ENCODE measurements around the gene SLC7A6OS.
"Not testable (repeated sequence)": the region's sequence is repeated elsewhere in the genome, so short reads cannot be mapped to it uniquely, and the experiment has no call there.

The SLC7A6OS gene

DNA sequence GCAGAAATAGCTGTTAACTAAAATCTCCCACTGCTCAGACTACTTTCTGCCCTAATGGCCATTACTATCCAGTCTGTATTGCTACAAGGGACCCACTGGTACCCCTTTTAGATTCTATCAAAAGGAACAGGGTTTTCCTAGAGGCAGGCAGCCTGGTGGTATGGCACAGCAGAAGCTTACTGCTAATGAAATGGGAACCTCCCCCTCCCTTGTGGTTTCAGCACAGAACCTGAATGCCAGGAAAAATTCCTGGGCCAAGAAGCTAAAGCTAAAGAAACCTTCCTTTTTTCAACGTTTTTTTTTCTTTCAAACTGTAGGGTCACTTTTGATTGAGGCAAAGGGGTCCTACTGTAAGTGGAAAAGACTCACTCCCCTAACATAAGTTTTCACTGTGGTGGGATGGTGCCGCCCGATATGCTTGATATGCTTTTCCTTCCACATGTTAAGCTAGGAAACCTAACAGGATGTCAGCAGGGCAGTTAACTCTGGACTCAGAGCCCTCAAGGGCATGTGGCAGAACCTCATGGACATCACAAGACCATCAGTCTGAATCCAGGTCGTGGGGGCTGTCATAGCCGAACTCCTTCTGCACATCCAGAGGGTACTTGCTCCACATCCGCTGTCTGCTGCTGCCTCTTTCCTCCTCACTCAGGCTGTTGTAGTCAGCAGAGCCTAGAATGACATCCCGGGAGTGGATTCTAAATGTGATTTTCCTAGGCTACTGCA, 9.8 kb downstream of the SLC7A6OS start:
- ATAC-seq (replicated peaks), result no peak
- no peak overlapping the region for H3K4me3 Mint-ChIP-seq
- no peak for DNase-seq
- H3K27ac Mint-ChIP-seq, result peak overlapping the region; percentile 19 to 54
- H3K36me3 Mint-ChIP-seq (ENCODE audit: insufficient read depth), result peaks cover 80% of the 10 kb centered on the region
- H3K27me3 Mint-ChIP-seq, result no peaks in the 10 kb centered on the region
- peaks cover 3 to 12% of the 10 kb centered on the region in 2 donors for H3K4me1 Mint-ChIP-seq (ENCODE audit: low read depth in 2 of 2)
- H3K9me3 Mint-ChIP-seq, result no peaks in the 10 kb centered on the region

DNA sequence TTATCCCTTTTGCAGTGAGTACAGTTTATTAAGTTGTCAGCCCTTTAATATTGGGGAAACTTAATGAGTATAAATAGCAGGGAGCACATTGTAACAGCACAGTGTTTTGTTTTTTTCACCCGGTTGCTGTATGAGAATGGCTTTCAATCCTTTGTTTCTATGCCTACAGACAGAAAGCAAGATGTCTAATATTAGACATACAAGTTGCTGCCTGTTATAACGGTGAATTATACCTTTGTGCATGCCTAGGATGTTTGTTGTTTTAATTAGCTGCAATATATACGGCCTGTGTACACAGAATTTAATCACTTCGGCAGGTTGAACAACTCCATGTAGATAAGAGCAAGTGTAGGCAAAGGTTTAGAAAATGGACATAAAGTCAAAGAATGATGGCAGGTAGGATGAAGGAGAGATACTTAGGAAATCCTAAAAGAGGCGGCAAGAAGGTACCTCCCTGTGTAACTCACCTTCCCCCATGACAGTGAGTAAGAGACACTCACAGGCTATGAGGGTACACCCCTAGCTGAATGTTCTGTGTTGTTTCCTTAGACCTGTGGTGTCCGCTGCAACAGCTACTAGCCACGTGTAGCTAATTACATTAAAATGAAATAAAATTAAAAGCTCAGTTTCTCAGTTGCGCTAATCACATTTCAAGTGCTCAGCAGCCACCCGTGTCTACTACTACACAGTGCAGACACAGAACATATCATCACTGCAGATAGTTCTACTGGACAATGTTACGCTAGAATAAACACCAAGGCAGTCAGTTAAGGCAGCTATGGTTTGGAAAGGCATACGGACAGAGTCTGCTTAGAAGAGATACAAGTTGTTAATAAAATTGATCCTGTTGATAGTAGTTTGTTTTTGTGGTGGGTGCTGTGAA, 10.9 kb downstream of the SLC7A6OS start:
- ATAC-seq (replicated peaks) (no peak), DNase-seq (no peak)
- no peaks in the 10 kb centered on the region for H3K27me3 Mint-ChIP-seq
- peaks cover 87% of the 10 kb centered on the region for H3K36me3 Mint-ChIP-seq (ENCODE audit: insufficient read depth)
- H3K27ac Mint-ChIP-seq, result peak overlapping the region; percentile 25 to 54
- peaks cover 1 to 5% of the 10 kb centered on the region in 2 donors for H3K4me1 Mint-ChIP-seq (ENCODE audit: low read depth in 2 of 2)
- H3K9me3 Mint-ChIP-seq, result no peaks in the 10 kb centered on the region
- H3K4me3 Mint-ChIP-seq, result no peak overlapping the region

DNA sequence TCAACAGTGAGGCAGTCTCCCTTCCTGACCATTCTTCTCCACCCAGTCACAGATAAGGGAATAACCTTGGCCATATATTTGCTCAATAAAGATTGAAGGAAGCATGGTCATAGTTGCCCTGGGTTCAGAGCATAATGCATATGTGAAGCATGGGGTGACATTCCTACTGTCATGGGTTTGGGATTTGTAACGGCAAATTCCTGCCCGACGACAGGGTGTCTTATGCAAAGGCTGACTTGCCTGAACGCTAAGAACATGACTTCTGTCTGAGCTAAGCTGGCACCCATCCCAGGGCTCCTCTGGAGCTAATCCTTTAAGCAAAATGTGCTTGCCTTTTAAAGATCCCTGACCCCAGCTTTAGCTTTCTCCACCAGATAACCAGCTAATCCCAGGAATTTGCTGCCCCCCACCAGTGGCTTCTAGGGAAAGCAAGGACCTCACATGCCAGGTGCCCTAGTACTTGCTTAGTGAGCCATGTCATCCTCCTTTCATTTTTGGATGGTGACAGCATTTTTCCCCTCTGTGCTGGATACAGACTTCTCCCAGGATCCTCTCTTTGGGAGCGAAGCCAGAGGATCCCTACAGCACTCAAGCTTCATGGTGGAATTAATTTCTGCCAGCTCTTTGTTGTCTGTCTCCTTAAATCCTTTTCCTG, 11.7 kb downstream of the SLC7A6OS start:
- no peak for DNase-seq
- Mint-ChIP-seq H3K27ac (peak overlapping the region; percentile 25 to 68), H3K36me3 (ENCODE audit: insufficient read depth) (peaks cover 86% of the 10 kb centered on the region), H3K4me1 (ENCODE audit: low read depth in 2 of 2) (peaks cover 6 to 9% of the 10 kb centered on the region in 2 donors), H3K9me3 (no peaks in the 10 kb centered on the region), H3K4me3 (no peak overlapping the region), H3K27me3 (no peaks in the 10 kb centered on the region)
- ATAC-seq (replicated peaks), result no peak

DNA sequence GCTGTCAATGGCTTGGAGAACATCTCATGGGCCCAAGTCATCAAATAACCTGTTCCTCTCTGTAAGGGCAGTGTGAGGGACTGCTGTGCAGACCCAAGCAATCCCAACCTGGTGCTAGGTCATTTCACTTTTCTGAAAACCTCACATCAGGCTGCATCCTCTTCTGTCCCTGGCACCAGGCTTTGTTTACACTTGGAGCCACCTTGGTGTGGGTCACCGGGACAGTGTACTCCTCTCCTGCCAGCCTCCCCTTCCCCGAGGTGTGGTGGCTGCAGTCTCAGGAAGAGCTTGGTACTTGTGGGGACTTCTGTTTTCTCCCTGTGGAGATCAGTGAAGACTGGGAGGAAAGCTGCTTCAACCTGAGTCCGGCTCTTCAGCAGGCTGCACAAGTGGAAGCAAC, 12.4 kb downstream of the SLC7A6OS start:
- Mint-ChIP-seq H3K4me1 (ENCODE audit: low read depth in 2 of 2) (peaks cover 10 to 12% of the 10 kb centered on the region in 2 donors), H3K4me3 (no peak overlapping the region), H3K27ac (peak overlapping the region in 1 of 2 donors; percentile 68), H3K27me3 (no peaks in the 10 kb centered on the region), H3K36me3 (ENCODE audit: insufficient read depth) (peaks cover 86% of the 10 kb centered on the region), H3K9me3 (no peaks in the 10 kb centered on the region)
- no peak for ATAC-seq (replicated peaks)
- no peak for DNase-seq

DNA sequence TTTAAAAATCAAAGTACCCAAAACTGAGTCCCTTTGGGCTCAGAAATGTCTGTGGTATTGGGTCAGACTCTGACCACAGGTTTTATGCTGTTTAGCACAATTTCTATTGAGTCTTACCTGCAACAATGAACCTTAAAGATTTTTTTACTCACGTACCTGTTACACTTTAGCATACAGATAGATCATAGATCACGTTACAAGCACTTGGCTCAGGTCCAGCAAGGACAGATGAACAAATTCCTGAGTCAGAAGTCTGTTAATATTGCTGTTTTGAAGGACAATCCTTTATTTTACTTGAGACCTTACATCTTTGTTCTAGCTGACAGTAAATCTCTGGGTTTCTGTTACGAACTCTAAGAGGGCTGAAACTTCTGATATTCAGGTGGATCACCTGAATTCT, 12.8 kb downstream of the SLC7A6OS start:
- H3K36me3 Mint-ChIP-seq (ENCODE audit: insufficient read depth), result peaks cover 86% of the 10 kb centered on the region
- DNase-seq, result no peak

DNA sequence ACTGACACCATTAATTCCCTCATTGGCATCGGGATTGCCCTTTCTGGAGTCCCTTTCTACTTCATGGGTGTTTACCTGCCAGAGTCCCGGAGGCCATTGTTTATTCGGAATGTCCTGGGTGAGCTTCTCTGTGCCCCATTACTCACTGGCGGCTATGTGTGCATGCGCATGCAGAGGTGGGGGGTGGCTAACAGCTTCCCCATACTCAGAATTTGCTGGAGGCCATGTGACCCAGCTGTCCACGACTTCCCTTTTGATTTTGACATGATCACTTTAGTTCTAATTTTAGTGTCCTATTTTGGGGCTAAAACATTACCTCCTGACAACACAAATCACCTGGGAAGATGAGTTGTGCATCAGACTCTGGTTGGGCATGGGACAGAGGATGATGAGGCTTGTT, 14.1 kb downstream of the SLC7A6OS start:
- no peak for DNase-seq
- no peak for ATAC-seq (replicated peaks)
- H3K4me3 Mint-ChIP-seq, result no peak overlapping the region
- H3K36me3 Mint-ChIP-seq (ENCODE audit: insufficient read depth), result peaks cover 86% of the 10 kb centered on the region
- H3K27ac Mint-ChIP-seq, result peak overlapping the region; percentile 62 to 68
- peaks cover 16 to 17% of the 10 kb centered on the region in 2 donors for H3K4me1 Mint-ChIP-seq (ENCODE audit: low read depth in 2 of 2)
- H3K27me3 Mint-ChIP-seq, result no peaks in the 10 kb centered on the region
- H3K9me3 Mint-ChIP-seq, result no peaks in the 10 kb centered on the region

More for the DNA sequence above, 12.8 kb downstream of the SLC7A6OS start:
- peak overlapping the region; percentile 62 to 68 for H3K27ac Mint-ChIP-seq
- H3K9me3 Mint-ChIP-seq, result no peaks in the 10 kb centered on the region
- no peak overlapping the region for H3K4me3 Mint-ChIP-seq
- peaks cover 10 to 12% of the 10 kb centered on the region in 2 donors for H3K4me1 Mint-ChIP-seq (ENCODE audit: low read depth in 2 of 2)
- ATAC-seq (replicated peaks), result no peak
- H3K27me3 Mint-ChIP-seq, result no peaks in the 10 kb centered on the region

DNA sequence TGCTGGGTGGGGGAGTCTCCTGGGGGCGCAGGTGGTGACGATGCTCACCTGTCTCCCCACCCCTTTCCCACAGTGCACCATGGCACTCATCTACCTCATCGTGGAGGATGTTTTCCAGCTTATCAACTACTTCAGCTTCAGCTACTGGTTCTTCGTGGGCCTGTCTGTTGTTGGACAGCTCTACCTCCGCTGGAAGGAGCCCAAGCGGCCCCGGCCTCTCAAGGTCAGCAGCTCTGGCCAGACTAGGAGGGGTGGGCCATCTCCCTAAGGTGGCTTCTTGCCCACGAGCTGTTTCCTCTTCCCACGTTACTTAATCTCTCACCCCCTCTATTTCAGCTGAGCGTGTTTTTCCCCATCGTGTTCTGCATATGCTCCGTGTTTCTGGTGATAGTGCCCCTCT, 14.5 kb downstream of the SLC7A6OS start:
- peak overlapping the region; percentile 62 for H3K27ac Mint-ChIP-seq

DNA sequence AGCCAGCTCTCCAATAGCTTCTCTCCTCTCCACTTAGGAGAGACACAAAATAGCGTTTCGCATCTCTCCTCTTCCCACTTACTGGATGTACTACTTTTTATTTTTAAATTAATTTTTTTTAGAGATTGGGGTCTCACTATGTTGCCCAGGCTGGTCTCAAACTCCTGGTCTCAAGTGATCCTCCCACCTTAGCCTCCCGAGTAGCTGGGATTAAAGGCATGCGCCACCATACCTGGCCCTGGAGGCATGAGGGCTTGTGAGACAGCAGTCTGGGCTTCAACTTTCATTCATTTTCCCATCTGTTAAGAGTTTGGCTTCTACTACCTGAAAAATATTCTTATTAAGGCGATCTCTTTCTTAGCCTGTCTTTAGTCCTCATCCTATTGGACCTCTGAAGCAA, 18.3 kb downstream of the SLC7A6OS start:
- H3K27ac Mint-ChIP-seq, result peak overlapping the region; percentile 63 to 74
- H3K4me1 Mint-ChIP-seq (ENCODE audit: low read depth in 2 of 2), result peaks cover 45 to 47% of the 10 kb centered on the region in 2 donors
- H3K4me3 Mint-ChIP-seq, result no peak overlapping the region
- ATAC-seq (replicated peaks) (no peak), DNase-seq (no peak)
- H3K36me3 Mint-ChIP-seq (ENCODE audit: insufficient read depth), result peaks cover 72% of the 10 kb centered on the region
- no peaks in the 10 kb centered on the region for H3K27me3 Mint-ChIP-seq
- no peaks in the 10 kb centered on the region for H3K9me3 Mint-ChIP-seq

More for the DNA sequence above, 14.5 kb downstream of the SLC7A6OS start:
- no peak overlapping the region for H3K4me3 Mint-ChIP-seq
- H3K9me3 Mint-ChIP-seq, result no peaks in the 10 kb centered on the region
- peaks cover 84% of the 10 kb centered on the region for H3K36me3 Mint-ChIP-seq (ENCODE audit: insufficient read depth)
- DNase-seq (no peak), ATAC-seq (replicated peaks) (no peak)
- no peaks in the 10 kb centered on the region for H3K27me3 Mint-ChIP-seq
- H3K4me1 Mint-ChIP-seq (ENCODE audit: low read depth in 2 of 2), result peaks cover 18 to 21% of the 10 kb centered on the region in 2 donors

DNA sequence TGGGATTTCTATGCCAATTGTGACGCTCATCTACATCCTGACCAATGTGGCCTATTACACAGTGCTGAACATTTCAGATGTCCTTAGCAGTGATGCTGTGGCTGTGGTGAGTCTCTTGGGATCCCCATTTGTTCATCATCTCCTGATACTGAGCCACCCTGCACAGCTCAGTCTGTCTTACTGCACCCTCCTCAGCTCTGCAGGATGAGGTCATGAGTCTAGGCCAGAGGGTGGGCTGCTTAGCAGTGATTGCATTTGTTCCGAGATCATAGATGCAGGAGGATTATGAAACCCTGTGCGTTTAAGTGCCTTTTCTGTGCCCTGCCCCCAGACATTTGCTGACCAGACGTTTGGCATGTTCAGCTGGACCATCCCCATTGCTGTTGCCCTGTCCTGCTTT, 19.5 kb downstream of the SLC7A6OS start:
- Mint-ChIP-seq H3K4me1 (ENCODE audit: low read depth in 2 of 2) (peaks cover 54 to 57% of the 10 kb centered on the region in 2 donors), H3K27ac (peak overlapping the region; percentile 63 to 74), H3K27me3 (no peaks in the 10 kb centered on the region), H3K36me3 (ENCODE audit: insufficient read depth) (peaks cover 66% of the 10 kb centered on the region), H3K4me3 (peak overlapping the region; percentile 14 to 52), H3K9me3 (no peaks in the 10 kb centered on the region)
- ATAC-seq (replicated peaks), result no peak
- no peak for DNase-seq

DNA sequence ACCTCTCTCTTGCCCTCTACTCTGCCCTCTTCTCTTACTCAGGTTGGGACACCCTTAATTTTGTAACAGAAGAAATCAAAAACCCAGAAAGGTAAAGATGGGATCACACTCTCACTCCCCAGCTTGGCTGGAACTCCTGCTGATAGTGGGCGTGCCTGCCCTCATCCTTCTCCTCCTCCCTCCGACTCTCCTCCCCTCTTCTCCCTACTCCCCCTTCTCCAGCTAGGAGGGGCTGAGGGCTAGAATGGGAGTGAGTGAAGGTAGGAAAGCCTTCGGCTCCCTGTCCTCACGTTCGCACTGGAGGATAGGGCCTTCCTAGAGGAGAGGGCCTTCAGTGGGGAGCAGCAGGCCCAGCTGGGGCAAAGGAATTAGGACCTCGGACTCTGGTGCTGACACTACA, 20.3 kb downstream of the SLC7A6OS start:
- no peak for ATAC-seq (replicated peaks)
- Mint-ChIP-seq H3K27ac (peak overlapping the region; percentile 88 to 90), H3K4me3 (peak overlapping the region; percentile 52 to 57), H3K9me3 (no peaks in the 10 kb centered on the region), H3K4me1 (ENCODE audit: low read depth in 2 of 2) (peaks cover 57 to 65% of the 10 kb centered on the region in 2 donors), H3K27me3 (no peaks in the 10 kb centered on the region), H3K36me3 (ENCODE audit: insufficient read depth) (peaks cover 58% of the 10 kb centered on the region)
- no peak for DNase-seq

DNA sequence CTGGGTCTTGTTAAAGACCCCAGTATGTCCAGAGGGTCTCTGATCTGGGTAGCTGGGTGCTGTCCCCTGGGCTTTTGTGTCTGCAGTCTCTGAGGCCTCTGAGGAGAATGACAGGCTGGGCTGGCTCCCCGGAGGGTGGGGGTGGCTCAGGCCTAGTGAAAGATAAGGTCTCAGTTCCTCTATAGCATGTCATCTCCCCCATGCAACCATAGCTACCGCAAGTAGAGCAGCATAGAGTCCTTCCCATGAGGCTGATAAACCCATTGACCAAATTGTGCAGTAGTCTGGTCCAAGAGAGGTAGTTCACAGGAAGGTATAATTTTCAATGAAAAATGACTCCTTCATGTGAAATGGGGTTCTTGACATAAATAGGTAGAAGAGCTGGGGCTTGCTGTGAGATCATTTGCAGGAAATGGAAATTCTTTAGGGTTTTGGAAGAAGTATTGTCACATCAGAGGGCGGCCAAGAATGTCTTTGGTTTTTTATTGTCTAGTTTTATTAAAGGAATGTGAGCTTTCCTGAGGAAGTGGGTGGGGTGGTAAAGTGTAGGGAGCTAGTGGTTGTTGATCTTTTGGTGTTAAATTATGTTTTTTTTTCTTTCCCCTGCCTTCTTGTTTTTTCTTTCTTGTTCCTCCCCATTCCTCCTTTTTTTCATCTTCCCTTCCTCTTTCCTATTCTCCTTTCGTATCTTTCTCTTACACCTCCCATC, 21.0 kb downstream of the SLC7A6OS start:
- Mint-ChIP-seq H3K9me3 (no peaks in the 10 kb centered on the region), H3K4me1 (ENCODE audit: low read depth in 2 of 2) (peaks cover 61 to 70% of the 10 kb centered on the region in 2 donors), H3K27ac (peak overlapping the region; percentile 88 to 90), H3K4me3 (peak overlapping the region; percentile 52 to 57), H3K36me3 (ENCODE audit: insufficient read depth) (peaks cover 52% of the 10 kb centered on the region), H3K27me3 (no peaks in the 10 kb centered on the region)
- DNase-seq (peak; percentile 15 to 42 (median 33)), ATAC-seq (replicated peaks) (peak; percentile 73)

DNA sequence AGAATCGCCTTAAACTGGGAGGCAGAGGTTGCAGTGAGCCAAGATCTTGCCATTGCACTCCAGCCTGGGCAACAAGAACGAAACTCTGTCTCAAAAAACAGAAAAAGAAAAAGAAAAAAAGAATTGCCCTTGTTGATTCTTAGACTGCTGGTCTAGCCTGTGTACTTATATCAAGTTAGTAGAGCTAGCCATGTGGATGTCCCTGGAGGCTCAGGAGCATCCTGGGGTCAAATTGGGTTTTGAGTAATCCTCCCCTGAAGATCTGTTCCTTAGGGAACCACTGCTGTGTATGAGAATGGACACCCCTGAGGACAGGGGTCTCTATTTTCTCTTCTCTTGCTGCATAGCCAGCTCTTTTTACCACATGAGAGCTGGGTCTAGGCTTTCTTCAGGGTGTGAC, 21.5 kb downstream of the SLC7A6OS start:
- peak overlapping the region; percentile 88 to 90 for H3K27ac Mint-ChIP-seq
- no peaks in the 10 kb centered on the region for H3K9me3 Mint-ChIP-seq
- H3K4me1 Mint-ChIP-seq (ENCODE audit: low read depth in 2 of 2), result peaks cover 63 to 73% of the 10 kb centered on the region in 2 donors
- H3K4me3 Mint-ChIP-seq, result peak overlapping the region; percentile 52 to 57
- ATAC-seq (replicated peaks), result no peak
- H3K36me3 Mint-ChIP-seq (ENCODE audit: insufficient read depth), result peaks cover 49% of the 10 kb centered on the region
- H3K27me3 Mint-ChIP-seq, result no peaks in the 10 kb centered on the region
- DNase-seq, result no peak

DNA sequence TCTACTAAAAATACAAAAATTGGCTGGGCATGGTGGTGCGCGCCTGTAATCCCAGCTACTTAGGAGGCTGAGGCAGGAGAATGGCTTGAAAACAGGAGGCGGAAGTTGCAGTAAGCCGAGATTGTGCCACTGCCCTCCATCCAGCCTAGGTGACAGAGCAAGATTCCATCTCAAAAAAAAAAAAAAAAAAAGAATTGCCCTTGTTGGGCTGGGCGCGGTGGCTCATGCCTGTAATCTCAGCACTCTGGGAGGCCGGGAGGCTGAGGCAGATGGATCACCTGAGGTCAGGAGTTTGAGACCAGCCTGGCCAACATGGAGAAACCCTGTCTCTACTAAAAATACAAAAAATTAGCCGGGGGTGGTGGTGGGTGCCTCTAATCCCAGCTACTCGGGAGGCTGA, 21.9 kb downstream of the SLC7A6OS start:
- H3K27ac Mint-ChIP-seq, result peak overlapping the region; percentile 88 to 90
- not testable (repeated sequence) for H3K9me3 Mint-ChIP-seq; H3K27me3 Mint-ChIP-seq; DNase-seq; ATAC-seq (replicated peaks)
- H3K4me3 Mint-ChIP-seq, result peak overlapping the region; percentile 52 to 57
- H3K36me3 Mint-ChIP-seq (ENCODE audit: insufficient read depth), result peaks cover 47% of the 10 kb centered on the region
- peaks cover 62 to 75% of the 10 kb centered on the region in 2 donors for H3K4me1 Mint-ChIP-seq (ENCODE audit: low read depth in 2 of 2)

Data from effector memory CD8-positive, alpha-beta T cell (primary cell).